RWPE1 (cell line): ENCODE data around the gene PC.

Experiments
- CTCF ChIA-PET: fragments of 350-600 bp; sonication (Branson Sonifier 250); formaldehyde crosslinking; extraction: SDS; loops from one replicate; lab custom pipeline; 2021; lab: Yijun Ruan, JAX
- POLR2A ChIA-PET: fragments of 400-600 bp; formaldehyde crosslinking; extraction: SDS; loops from one replicate; lab custom pipeline; 2020; ENCODE audit warnings: antibody characterized with exemption; ENCODE audit not compliant: low non-redundant PET; lab: Yijun Ruan, JAX
- DNase-seq: peaks from one replicate; pipeline ENCODE4 v3.0.0; 2012; ENCODE audit warnings: low spot score
- H3K27ac ChIP-seq: fragments of 450-650 bp; 2 replicates; pipeline ENCODE4 v1.5.1; 2017
- CTCF ChIP-seq: fragments of 450-650 bp; conservative IDR thresholded peaks from 2 replicates; pipeline ENCODE4 v1.5.1; 2017; ENCODE audit warnings: low read depth, mild to moderate bottlenecking

PC gene

GRCh38 chr11:66880496-66881450 lies 77.4 kb downstream of the PC start:
- H3K27ac ChIP-seq: peak overlapping the region; percentile 87
- CTCF ChIA-PET: interaction anchor here (0.6 to 1.3 kb wide), 6 partner anchors 9 to 471 kb away, joined by 3 to 4 read pairs (median 3); partner anchors contain the start of gene DPP3
- TF ChIP-seq CTCF: no peak
- peak; percentile 76 for DNase-seq
- POLR2A ChIA-PET: interaction anchor here (0.6 kb wide), 1 partner anchor 238 kb away, joined by 5 read pairs; the partner anchor contains the start of gene KDM2A

DNA sequence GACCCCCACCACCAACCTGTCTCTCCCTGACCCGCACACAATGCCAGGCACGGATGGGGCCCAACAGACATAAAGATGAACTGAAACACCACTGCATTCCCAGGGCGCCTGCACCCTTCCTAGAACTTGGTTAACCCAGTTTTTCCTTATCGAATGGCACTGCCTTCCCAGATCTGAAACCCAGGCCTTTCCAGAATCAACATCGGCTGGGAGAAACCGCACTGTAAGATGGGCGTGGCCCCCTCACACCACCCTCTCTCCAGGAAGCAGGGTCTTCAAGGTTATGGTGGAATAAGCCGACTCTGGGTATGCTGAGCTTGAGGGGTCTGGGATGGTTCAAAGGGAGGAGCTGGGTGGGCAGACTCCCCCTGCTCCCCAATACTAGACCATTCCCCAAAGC lies 78.2 kb downstream of the PC start:
- no peak for DNase-seq
- H3K27ac ChIP-seq: peak overlapping the region; percentile 87
- TF ChIP-seq CTCF: no peak
- POLR2A ChIA-PET: no interaction called here
- CTCF ChIA-PET: interaction anchor here (1.3 kb wide), 1 partner anchor 32 kb away, joined by 4 read pairs; no protein-coding TSS in a partner anchor

DNA sequence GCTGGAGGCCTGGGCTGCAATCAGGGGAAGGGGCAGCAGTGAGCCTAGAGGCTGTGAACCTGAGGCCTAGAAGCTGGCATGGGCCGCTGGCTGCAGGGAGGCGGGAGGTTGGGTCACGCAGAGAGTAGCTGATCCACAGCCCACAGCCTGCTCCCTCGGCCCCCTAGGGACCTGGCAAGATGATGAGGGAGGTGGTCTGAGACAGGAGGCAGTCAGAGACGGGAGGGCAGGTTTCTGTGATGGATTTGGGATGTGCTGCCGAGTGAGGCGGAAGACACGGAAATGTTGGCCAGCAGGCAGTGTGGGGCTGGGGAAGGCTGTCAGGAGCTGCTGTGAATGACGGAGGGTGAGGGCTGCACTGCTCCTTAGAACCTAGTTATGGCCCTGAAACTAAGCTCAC lies 78.6 kb downstream of the PC start:
- ChIA-PET CTCF (interaction anchor here (0.6 to 1.2 kb wide), 2 partner anchors 12 to 32 kb away, joined by 3 to 4 read pairs; no protein-coding TSS in a partner anchor), POLR2A (no interaction called here)
- H3K27ac ChIP-seq: peak overlapping the region; percentile 87
- no peak for DNase-seq
- no peak for TF ChIP-seq CTCF

GRCh38 chr11:66879000-66879399 lies 79.2 kb downstream of the PC start:
- ChIA-PET POLR2A (no interaction called here), CTCF (interaction anchor here (0.6 to 1.2 kb wide), 3 partner anchors 11 to 285 kb away, joined by 3 to 4 read pairs (median 4); no protein-coding TSS in a partner anchor)
- no peak for DNase-seq
- TF ChIP-seq CTCF: no peak
- H3K27ac ChIP-seq: peak overlapping the region; percentile 87

- DNase-seq: no peak
- TF ChIP-seq CTCF: no peak
- peak overlapping the region; percentile 87 for H3K27ac ChIP-seq
- POLR2A ChIA-PET: interaction anchor here (0.8 kb wide), 1 partner anchor 35 kb away, joined by 5 read pairs; the partner anchor contains the start of gene RCE1
- CTCF ChIA-PET: interaction anchor here (0.6 to 1.2 kb wide), 3 partner anchors 11 to 285 kb away, joined by 3 to 4 read pairs (median 3); no protein-coding TSS in a partner anchor
These were observed 79.7 kb downstream of the PC start for GRCh38 chr11:66878474-66878873.

GRCh38 chr11:66877588-66878385 lies 80.4 kb downstream of the PC start:
- DNase-seq: no peak

More at GRCh38 chr11:66877588-66878385, 80.4 kb downstream of the PC start:
- ChIA-PET POLR2A (interaction anchor here (0.8 kb wide), 1 partner anchor 34 kb away, joined by 5 read pairs; the partner anchor contains the start of gene RCE1), CTCF (interaction anchor here (0.6 kb wide), 1 partner anchor 13 kb away, joined by 3 read pairs; no protein-coding TSS in a partner anchor)
- H3K27ac ChIP-seq: peak overlapping the region; percentile 87
- no peak for TF ChIP-seq CTCF
